HTERT RPE-1 (cell line): ENCODE measurements around the gene MALT1.

Experiments
- in situ Hi-C: fragments of 300-500 bp; cut with MboI; formaldehyde crosslinking; loops from 4 replicates; pipeline ENCODE4 v1.14.3; 2020; ENCODE audit warnings: low sequenced_read_pairs

MALT1 gene

DNA sequence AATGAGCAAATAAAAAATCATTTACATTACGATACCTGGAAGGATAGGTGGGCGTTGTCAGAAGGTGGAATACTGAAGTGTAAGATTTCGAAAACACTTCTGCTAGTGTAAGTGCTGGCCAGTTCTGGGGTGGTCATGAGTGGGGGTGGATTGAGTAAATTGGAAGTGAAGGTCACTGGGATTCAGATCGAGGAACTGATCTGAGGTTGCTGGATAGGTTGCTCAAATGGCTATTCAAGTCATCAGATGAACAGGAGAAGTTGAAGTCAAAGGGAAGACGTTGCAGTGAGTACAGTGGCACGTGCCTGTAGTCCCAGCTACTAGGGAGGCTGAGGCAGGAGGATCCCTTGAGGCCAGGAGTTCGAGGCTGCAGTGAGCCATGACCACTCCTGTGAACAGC is 95.7 kb downstream of the MALT1 start:
- in situ Hi-C loops: no loop called here

DNA sequence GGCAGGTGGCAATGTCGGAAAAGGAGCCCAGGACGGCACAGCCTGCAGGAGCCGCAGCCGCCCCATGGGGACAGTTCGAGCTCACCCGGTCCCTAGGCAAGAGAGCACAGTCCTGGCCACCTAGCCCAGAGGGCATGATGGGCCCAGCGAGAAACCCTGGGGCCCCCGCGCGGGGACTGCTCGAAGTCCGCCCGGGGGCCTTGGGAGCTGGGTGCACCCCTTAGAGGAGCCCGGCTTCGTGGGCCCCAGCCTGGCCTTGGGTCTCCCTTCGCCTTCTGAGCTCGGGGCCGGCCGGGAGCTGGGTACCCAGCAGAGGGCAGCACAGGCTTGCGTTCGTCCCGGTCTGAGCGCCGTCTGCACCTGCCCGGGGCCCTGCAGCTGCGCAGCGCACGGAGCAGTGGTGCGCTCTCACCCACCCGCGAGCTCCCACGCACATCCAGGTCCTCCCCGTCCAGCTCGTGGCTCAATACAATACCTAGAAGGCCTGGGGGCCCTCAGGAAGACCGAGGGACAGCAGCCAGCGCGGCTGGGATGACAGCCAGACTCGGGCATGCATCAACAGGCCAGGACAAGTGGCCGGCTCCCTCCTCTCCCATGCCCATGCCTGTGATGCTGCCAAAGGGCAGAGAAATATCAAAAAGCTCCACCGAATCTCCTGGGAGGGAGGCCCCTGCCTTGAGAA is 97.2 kb downstream of the MALT1 start:
- in situ Hi-C loops: no loop called here

DNA sequence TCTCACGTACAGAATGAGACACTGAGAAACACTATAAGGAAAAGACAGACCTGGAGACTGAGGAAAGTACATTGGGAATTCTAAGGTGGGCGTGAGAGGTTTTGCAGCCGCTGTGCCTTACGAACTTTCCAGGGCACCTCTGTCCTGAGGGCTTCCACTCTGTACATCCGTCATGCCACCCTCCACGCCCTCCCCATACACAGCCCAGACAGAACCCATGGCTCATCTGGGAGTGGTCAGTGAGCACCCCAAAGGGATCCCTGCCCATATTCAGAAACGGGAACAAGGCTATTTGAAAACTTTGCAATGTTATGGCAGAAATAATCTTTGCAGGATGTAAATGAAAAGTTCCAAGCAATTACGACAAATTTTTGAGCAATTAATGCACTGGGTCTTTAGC is 98.1 kb downstream of the MALT1 start:
- in situ Hi-C loops: no loop called here

DNA sequence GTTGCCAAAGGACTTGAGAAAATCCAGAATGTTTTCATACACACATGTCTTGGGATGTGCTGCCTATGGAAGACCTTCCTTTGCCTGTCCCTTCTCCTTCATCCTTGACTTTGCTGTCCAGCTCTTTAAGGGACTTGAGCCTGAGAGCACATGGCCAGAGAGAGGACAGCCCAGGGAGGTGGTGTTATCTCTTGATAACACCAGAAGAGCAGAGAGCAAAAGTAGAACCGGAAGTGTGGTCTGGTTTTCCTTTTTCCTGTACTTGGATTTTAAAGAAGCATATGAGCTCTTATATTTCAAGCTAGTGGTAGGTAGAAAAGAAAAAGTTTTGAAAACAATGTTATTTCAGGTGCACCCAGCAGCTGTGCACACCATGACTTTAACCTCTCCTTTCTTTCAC is 99.3 kb downstream of the MALT1 start:
- in situ Hi-C loops: no loop called here

DNA sequence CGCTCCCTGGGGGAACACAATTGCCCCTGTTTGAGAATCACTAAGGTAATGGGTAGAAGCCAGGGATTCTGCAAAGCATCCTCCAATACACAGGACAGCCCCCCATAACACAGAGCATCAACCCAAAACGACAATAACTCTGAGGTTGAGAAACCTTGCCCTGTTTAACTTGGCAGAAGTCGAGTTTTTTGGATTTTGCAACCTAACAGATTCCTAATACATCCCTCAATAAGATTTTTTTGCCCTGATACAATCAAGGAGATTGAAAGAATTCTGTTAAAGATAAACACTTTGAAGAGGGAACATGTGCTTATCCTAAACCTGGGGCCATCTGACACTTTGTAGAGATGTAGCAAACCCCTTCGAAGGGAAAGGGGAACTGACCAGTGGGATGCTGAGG is 100.9 kb downstream of the MALT1 start:
- in situ Hi-C loops: no loop called here

DNA sequence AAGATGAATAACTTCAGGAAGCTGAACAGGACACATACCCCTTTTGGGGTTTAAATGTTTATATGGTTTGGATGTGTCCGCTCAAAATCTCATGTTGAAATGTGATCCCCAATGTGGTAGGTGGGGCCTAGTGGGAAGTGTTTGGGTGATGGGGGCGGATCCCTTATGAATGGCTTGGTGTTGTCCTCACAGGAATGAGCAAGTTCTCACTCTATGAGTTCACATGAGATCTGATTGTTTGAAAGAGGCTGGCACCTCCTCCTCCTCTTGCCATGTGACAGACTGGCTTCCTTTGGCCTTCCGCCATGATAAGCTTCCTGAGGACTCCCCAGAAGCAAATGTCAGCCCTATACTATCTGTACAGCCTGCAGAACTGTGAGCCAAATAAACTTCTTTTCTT is 104.8 kb downstream of the MALT1 start:
- in situ Hi-C loops: loop anchor here (25.0 kb wide), 1 partner anchor 286 kb away; no protein-coding TSS in a partner anchor

DNA sequence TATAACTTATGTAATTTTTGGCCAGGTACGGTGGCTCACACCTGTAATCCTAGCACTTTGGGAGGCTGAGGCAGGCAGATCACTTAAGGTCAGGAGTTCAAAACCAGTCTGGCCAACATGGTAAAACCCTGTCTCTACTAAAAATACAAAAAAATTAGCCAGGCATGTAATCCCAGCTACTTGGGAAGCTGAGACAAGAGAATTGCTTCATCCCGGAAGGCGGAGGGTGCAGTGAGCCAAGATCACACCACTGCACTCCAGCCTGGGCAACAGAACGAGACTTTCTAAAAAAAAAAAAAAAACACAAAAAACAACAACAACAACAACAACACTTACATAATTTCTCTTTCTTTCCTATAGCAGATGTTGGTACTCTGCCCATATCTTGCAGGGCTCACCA is 105.3 kb downstream of the MALT1 start:
- in situ Hi-C loops: loop anchor here (25.0 kb wide), 1 partner anchor 286 kb away; no protein-coding TSS in a partner anchor

DNA sequence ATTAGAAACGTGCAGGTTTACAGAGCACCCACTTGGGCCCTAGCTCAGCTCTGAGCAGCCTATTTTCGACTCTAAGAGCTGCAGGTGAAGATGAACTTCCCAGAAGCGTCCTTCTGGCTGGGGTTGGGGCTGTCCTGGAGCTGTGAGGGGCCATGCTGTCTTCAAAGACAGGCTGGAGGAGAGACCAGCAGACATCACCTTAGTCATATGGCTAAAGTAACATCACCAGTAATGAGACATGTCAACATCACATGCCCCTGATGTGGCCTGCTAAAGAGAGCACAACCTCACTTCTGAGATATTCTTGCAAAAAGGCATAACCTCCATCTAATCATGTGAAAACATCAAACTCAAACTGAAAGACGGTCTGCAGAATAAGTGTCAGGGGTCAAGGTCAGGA is 106.2 kb downstream of the MALT1 start:
- in situ Hi-C loops: loop anchor here (25.0 kb wide), 1 partner anchor 285 kb away; no protein-coding TSS in a partner anchor

DNA sequence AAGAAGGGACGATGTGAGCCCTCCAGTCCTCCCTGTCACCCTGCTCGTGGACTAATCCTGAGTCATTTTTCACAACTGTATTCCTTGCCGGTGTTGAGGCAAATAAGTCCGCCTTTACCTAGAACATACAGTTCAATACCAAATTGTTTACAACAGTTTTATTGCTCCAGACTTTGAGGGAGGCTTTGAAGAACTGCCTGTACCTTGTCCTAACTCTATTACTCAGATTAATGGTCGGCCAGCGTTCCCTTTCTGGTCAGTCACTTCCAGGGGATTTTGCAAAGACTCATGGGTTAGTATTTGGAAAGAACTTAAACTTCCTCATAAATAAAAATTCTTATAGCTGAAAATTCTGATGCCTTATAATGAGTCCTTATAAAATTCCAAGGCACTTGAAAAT is 108.3 kb downstream of the MALT1 start:
- in situ Hi-C loops: loop anchor here (25.0 kb wide), 1 partner anchor 283 kb away; no protein-coding TSS in a partner anchor

DNA sequence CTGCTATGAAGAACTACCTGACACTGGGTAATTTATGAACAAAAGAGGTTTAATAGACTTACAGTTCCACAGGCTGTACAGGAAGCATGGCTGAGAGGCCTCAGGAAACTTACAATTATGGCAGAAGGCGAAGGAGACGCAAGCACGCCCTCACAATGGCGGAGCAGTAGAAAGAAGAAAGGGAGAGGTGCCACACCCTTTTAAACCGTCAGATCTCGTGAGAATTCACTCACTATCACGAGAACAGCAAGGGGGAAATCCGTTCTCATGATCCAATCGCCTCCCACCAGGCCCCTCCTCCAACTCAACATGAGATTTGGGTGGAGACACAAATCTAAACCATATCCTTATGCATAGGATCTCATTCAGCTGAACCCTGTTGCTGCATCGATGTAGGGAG is 108.8 kb downstream of the MALT1 start:
- in situ Hi-C loops: loop anchor here (25.0 kb wide), 1 partner anchor 282 kb away; no protein-coding TSS in a partner anchor

DNA sequence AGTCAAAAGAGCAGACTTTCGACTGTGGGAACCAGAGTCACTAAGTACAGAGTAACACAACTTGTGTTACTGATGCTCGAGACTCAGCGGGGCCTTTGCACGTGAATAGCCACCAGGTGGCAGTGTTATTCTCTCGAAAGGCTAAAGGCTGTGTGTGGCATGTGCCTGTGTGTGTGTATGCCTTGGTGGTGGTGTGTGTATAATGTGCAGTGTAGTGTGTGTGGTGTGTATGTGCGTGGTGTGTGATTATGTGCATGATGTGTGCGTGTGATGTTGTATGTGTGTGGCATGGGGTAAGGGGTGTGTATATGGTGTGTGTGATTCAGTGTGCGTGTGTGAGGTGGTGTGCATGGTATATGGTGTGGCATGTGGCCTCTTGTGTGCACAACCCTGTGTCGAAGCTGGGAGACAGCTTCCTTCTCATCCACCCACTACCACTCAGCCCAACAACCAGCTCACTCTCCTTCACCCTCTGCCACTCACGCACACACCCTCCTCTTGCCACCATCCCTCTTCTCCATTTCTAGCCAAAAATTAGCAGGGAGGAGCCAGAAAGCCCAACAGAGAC is 110.4 kb downstream of the MALT1 start:
- in situ Hi-C loops: loop anchor here (25.0 kb wide), 1 partner anchor 281 kb away; no protein-coding TSS in a partner anchor

DNA sequence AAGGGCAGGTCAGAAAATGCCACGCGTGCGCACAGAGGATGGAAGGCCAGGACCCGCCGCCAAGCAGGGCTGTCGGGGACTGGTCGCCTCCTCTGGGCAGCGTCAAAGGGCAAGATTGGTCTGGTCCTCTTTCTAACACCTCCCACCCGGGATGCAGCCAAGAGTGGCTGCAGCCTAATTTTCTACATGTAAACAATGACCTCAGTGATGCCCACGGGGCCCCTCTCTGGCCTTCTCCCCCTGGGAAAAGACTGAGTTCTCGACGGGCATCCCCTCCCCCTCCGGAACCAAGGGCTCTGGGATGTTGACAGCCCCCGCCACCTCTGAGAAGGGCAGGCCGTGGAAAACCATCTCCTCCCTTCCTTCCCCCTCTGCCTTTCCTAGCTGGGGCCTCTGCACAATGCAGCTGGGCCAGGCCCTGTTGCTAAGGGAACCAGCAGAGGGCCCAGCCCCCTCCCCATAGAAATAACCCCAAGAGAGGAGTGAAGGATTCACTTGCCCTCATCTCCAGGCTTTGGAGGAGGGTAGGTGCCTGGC is 113.4 kb downstream of the MALT1 start:
- in situ Hi-C loops: loop anchor here (25.0 kb wide), 1 partner anchor 278 kb away; no protein-coding TSS in a partner anchor

DNA sequence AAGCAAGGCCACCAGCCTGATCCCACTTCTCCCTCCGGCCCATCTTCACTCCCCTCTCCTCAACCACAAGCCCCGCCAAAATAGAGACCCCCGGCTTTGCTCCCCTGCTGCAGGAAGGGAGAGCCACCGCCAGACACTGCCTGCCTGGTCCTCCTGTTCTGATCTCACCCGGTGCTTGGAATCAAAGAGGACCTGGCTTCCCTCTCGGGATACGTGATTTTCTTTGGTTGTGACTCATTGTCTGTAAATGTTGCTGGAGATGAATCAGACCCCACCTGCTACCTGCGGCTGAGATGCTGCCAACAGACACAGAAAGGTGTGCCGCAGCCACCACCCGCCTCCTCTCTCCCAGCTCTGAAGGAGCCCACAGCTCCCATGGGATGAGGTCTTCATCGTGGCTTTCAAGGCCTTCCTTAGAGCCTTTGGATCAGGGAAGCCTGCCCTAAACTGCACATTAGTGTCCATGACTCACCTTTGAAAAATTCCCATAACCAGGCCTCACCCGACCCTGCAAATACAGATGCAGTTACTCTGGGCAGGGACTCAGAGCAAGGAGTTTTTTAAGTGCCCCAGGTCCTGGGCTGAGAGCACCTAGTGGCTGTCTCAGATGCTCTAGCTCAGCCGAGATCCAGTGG is 114.0 kb downstream of the MALT1 start:
- in situ Hi-C loops: loop anchor here (25.0 kb wide), 1 partner anchor 277 kb away; no protein-coding TSS in a partner anchor

DNA sequence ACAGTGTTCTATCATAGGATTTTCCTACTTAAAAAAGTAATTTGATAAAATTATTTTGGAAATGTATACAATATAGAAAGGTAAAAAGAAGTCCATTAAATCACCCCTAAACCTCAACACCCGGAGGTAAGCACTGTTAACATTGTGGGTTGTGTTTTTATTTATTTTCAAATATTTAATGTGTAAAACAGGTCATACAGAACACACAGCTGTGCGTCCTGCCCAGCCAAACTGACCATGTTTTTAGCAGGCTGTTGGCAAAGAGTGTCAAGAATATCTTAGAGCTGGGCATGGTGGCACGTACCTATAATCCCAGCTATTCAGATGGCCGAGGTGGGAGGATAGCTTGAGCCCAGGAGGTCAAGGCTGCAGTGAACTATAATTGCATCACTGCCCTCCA is 114.6 kb downstream of the MALT1 start:
- in situ Hi-C loops: loop anchor here (25.0 kb wide), 1 partner anchor 276 kb away; no protein-coding TSS in a partner anchor

DNA sequence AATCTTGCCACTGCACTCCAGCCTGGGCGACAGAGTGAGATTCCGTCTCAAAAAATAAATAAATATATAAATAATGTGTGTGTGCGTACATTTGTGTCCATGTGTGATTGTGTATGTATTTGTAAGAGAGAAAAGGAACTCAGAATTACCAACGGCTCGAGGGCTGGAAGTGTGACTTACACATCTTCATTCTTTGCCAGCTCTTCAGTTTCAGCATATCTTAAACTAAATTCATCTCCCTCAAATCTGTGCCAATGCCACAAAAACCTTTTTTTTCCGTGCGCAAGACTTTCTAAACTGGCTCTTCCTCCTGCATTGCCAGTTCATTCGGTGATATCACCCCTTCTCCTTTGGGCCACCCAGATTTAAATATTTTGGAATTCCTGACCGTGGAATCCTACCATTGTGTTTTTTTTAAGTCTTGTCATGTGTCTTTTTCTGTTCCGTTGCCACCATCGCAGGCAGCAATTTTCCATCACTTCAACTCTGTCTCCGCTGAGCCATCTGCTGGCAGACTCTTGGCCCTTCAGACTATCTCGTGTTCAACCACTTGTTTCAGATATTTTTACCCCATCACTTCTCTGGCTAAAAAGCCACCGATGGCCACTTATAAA is 116.4 kb downstream of the MALT1 start:
- in situ Hi-C loops: loop anchor here (25.0 kb wide), 1 partner anchor 275 kb away; no protein-coding TSS in a partner anchor

DNA sequence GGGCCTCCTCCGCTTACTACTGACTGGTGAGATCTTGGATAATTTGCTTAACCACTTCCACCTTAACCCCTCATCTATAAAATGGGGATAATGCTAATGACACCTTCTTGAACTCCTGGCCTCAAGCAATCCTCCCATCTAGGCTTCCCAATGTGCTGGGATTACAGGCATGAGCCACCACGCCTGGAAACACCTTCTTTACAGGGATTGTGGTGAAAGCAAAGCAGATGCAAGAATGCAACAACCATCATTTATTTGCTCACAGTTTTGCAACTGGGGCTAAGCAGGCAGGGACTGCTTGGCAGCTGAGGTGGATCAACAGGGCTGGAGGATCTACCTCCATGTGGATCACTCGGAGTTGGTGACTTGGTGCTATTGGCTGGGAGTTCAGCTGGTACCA is 117.2 kb downstream of the MALT1 start:
- in situ Hi-C loops: loop anchor here (25.0 kb wide), 1 partner anchor 274 kb away; no protein-coding TSS in a partner anchor

DNA sequence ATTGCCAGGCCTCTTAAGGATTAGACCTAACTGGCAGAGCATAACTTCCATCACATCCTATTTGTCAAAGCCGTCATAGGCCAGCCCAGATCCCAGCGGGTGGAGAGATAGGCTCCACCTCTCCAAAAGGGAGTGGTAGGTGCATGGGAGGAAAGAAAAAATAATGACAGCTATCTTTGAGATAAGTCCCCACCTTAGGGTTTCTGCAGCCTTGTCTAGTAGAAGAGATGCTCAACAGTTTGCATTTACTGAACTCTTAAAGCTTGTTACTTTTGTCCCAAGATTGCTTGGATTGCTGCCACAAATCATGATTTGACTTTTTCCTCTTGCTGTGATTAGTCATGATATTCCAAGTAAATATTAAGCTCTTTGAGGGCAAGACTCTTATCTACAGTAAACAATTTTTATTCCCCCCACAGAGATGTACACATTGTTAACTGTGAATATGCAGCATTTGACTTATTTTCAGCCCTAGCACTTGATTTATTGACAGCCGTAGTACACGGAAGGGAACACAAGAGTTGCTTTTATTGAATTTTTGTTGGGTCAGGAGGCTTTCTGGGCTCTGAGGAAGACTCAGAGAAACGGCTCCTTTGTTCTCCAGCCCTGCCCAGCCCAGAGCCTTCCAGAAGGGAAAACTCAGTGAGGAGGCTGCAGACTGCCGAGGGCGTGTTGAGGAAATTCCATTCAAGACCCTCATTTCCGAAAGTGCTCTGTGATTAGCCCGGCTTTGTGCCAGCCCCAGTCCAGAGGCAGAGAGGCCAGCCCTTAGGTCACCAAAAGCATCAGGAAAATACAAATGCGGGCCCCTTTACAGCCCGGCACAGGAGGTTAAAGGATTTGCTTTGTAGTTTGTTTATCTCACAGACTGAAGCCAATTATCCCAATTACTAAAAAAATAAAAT is 118.0 kb downstream of the MALT1 start:
- in situ Hi-C loops: loop anchor here (25.0 kb wide), 1 partner anchor 273 kb away; no protein-coding TSS in a partner anchor

DNA sequence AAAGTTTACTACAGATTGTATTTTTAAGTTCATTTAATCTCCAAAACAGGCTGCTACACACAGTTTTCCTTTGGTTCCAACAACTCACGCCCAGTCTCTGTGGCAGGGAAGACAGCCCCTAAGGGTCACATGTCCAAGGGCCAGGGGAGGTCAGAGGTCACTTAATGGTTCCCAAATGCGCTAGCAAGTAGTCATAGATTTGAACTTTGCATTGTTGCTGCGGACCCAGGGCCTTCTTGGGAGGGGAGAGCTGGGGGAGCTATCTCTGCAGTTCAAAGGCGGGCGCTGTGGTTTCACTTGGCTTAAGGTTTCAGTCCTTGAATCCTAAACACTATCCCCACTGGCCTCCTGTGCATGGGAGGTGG is 118.6 kb downstream of the MALT1 start:
- in situ Hi-C loops: loop anchor here (25.0 kb wide), 1 partner anchor 272 kb away; no protein-coding TSS in a partner anchor

DNA sequence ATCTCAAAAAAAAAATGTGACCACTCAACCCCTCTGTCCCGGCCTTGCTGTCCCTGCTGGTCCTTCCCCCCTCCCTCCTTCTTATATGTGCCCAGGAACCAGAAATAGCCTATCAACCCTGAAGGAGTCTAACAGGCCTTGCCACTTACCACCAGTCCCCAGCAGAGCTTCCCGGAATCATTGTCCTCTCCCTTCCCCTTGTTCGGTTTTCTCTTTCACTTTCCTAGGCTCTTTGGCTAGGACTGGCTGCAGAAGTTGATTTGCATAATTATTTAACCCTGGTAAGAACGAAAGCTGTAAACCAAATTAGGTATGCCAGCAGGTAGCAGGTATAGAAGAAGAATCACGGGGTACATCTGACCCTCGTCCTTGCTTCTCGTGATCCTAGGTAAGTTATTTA is 120.8 kb downstream of the MALT1 start:
- in situ Hi-C loops: loop anchor here (25.0 kb wide), 1 partner anchor 270 kb away; no protein-coding TSS in a partner anchor

DNA sequence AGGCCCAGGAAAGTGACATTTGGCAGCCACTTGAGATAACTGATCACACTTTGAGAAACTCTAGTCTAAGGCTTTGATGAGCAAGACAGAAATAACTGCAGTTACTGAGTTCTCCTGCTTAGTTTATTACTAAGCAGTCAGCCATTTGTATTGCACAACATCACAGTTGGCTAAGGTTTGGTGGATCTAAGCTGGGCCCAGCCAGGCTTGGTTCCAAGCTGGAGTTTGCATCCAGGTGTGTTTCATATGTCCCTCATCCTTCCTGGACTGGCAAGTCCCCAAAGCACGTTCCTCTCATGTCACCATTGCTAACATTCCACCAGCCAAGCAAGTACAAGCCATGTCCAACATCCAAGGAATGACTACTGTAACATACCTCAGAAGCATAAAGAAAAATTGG is 122.1 kb downstream of the MALT1 start:
- in situ Hi-C loops: loop anchor here (25.0 kb wide), 1 partner anchor 269 kb away; no protein-coding TSS in a partner anchor
